NCI-H82 treated with DMSO at 0.1 percent for 48 hours (cell line): ENCODE results near the gene CNPY2.
A peak's percentile ranks its signal among the peaks of the same experiment; 100 is the strongest.
"Not testable (repeated sequence)": the region's sequence is repeated elsewhere in the genome, so short reads cannot be mapped to it uniquely, and the experiment has no call there.

Experiments used
- DNase-seq: peaks from one replicate; lab custom pipeline; 2025; ENCODE audit not compliant: unreplicated experiment; lab: John Stamatoyannopoulos, UW

Gene CNPY2

GRCh38 chr12:56299308-56299852, 16.4 kb downstream of the CNPY2 start:
- DNase-seq = no peak

- no peak for DNase-seq
These were observed 17.0 kb downstream of the CNPY2 start for GRCh38 chr12:56298828-56299227.

- DNase-seq = no peak
These were observed 18.4 kb downstream of the CNPY2 start for GRCh38 chr12:56297400-56297799.

- no peak for DNase-seq
These were observed 19.5 kb downstream of the CNPY2 start for GRCh38 chr12:56296295-56296694.

- DNase-seq = no peak
These were observed 22.0 kb downstream of the CNPY2 start for GRCh38 chr12:56293795-56294194.

GRCh38 chr12:56288705-56289387, 26.9 kb downstream of the CNPY2 start:
- no peak for DNase-seq

GRCh38 chr12:56286044-56286830, 29.6 kb downstream of the CNPY2 start:
- DNase-seq = no peak

GRCh38 chr12:56284263-56284662, 31.5 kb downstream of the CNPY2 start:
- not testable (repeated sequence) for DNase-seq

GRCh38 chr12:56282579-56282978, 33.2 kb downstream of the CNPY2 start:
- DNase-seq = no peak

- DNase-seq = no peak
These were observed 33.8 kb downstream of the CNPY2 start for GRCh38 chr12:56282030-56282429.

- DNase-seq = no peak
These were observed 34.9 kb downstream of the CNPY2 start for GRCh38 chr12:56280849-56281248.

- peak; percentile 92 for DNase-seq
These were observed 36.9 kb downstream of the CNPY2 start for GRCh38 chr12:56278905-56279304.

GRCh38 chr12:56274299-56274698, 41.5 kb downstream of the CNPY2 start:
- no peak for DNase-seq

GRCh38 chr12:56272468-56272867, 43.3 kb downstream of the CNPY2 start:
- DNase-seq = not testable (repeated sequence)

- DNase-seq = no peak
These were observed 44.8 kb downstream of the CNPY2 start for GRCh38 chr12:56271031-56271430.

- DNase-seq = no peak
These were observed 48.2 kb downstream of the CNPY2 start for GRCh38 chr12:56267443-56268071.

GRCh38 chr12:56266693-56267442, 48.9 kb downstream of the CNPY2 start, which contains the start of gene COQ10A:
Gene COQ10A (plus strand): TSS chr12:56266942. CDS start chr12:56267119, 177 bp downstream.
- peak; percentile 84 for DNase-seq

- DNase-seq = not testable (repeated sequence)
These were observed 49.6 kb downstream of the CNPY2 start for GRCh38 chr12:56266068-56266692.

- DNase-seq = not testable (repeated sequence)
These were observed 52.8 kb downstream of the CNPY2 start for GRCh38 chr12:56262955-56263354.

GRCh38 chr12:56261503-56262232, 54.1 kb downstream of the CNPY2 start:
- peak; percentile 24 for DNase-seq
